NCI-H2227 (cell line): ENCODE results near the gene POLR1D.

Experiments used
- DNase-seq: peaks from one replicate; lab custom pipeline; 2025; ENCODE audit not compliant: unreplicated experiment; lab: John Stamatoyannopoulos, UW

POLR1D gene

DNA sequence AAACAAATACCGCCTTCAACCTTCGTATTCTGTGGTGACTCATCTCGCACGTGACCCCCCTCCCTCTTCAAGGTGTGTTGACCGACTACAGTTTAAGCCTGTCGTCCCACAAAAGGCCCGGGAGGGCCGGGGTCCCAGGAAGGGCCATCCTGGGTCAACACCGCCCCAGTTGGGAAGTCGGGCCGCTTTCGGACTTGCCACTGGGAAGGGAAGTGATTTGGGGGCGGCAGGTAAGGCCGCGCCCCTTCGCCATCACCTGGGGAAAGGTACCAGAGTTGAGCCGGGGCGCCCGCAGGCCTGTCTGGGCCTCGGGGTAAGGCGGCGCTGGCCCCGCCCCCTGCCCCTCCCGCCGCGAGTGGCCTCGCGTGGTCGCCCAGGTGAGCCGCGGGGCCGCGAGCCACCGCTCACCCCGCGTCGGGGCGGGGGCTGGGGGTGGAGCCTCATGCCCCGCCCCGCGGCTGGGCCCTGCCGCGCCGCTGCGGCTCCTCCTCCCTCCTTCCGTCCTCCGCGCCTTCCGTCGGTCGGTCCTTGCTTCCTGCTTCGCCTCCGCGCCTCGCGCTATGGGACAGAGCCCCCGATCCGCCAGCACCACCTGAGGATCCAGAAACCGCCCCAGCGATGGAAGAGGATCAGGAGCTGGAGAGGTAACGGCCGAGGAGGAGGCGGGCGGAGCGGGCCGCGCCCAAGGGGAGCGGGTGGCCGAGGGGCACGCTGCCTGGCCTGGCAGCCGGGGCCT is at the start of gene POLR1D:
Gene POLR1D (plus strand): TSS at position 527 of the 736 bp plus-strand sequence. CDS start 92 bp downstream, at position 619.
- DNase-seq = peak; percentile 81

- DNase-seq = no peak
Observed at GRCh38 chr13:27572234-27572901, 49.3 kb upstream of the POLR1D start.

DNA sequence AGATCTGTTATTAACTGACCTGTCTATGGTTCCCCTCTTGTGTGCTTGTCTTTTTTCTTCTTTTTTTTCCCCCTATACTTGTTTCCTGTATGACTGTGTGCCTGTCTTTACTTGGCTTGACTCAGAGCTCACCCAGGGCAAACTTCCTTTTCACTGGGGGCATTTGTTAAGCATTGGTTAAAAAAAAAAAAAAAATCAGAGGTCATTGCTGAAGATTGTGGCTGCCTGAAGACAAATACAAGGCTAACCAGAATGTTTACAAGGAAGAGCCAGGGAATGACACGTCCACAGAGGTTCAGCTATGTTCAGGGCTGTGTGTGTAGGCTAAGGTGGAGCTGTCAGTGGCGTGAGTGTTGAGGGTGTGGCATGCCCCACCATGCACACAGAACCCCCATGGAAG is 48.4 kb upstream of the POLR1D start:
- no peak for DNase-seq

DNA sequence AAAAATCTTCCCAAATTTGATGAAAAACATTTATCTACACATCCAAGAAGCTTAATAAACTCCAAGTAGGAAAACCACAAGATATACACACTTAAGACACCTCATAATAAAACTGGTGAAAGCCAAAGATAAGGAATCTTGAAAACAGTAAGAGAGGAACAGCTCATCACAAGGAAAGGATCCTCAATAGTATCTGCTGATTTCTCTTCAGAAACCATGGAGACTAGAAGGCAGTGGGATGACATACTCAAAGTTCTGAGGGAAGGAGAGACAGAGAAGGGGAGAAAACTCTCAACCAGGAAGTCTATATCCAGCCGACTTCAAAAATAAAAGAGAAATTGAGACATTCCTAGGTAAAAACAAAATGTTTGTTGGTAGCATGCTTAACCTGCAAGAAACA is 47.0 kb upstream of the POLR1D start:
- DNase-seq = no peak

DNA sequence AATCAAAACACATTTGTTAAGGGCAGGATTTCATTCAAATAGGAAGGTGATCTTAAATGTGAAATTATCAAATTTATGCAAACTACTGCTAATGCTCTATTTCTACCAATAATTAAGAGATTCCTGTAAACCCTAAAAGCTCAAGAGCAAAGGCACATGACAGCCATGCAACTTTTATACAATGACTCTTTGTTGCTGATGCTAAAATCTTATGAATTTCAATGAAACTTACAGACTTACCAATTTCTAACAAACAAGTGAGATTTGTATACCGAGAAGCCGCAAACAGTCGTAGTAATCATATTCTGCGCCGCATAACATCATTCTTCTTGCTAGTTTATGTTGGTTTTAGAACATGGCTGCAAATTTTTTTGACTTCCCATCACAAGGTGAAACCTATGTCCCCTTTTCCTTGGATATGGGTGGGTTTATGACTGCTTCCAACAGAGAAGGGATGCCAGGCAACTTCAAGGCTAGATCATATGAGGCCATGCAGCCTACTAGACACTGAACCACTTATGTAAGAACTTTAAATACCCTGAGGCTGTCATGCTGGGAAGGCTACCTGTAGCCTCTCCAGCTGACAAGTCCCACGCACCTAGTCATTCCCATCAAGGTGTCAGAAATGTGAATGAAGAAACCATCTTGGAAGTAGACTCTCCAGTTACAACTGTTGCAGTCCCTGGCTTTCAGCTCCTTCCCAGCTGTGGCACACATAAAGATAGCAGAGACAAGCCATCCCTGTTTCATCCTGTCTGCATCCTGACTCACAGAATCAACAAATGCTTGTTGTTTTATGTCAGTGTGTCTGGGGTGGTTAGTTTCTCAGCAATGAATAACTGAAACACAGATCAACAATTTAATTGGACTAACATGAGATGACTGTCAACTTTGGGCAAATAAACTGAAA is 43.3 kb upstream of the POLR1D start:
- DNase-seq = no peak

GRCh38 chr13:27583645-27584044 is 38.0 kb upstream of the POLR1D start:
- DNase-seq = no peak

DNA sequence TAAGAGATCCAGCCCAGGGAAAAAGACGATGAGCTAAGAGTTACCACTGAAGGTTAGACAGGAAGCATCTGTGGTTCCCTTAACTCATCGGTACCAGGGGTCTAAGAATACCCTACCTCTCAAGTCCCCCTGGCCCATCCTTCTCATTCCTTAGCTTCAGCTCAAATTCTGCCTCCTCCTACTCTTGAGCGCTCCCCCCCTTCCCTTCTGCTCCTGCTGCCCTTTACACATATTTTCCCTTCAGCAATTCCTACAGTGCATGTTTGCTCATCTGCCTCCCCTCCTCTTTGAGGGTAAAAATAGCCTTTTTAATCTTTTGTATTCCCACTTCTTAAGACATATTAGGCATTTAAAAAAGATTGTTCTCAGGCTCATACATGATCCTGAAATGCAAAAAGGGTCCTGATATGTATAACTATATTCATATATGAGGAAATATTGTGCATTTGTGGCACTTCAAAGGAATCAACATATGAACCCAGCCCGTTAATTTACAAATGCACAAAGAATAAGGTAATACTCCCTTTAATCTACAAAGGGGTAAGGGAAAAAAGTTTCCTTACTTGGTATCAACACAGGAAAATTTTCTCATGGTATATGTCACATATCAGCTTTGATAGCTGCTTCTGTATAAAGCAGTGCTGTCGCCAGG is 34.5 kb upstream of the POLR1D start:
- no peak for DNase-seq

DNA sequence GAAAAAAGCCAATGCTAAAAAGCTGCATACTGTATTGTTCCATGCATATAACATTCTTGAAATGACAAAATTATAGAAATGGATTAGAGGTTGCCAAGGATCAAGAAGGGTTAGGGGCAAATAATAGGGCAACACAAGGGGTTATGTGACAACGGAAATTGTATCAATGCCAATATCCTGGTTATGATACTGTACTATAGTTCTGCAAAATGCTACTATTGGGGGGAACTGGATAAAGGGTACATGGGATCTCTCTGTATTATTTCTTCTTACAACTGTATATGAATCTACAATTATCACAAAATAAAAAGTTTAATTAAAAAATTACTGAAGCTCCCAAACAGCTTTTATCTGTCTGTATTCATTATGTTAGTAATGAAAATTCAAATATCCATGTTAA is 33.3 kb upstream of the POLR1D start:
- no peak for DNase-seq

- DNase-seq = no peak
Observed at GRCh38 chr13:27592865-27593264, 28.8 kb upstream of the POLR1D start.

GRCh38 chr13:27593267-27593666 is 28.4 kb upstream of the POLR1D start:
- DNase-seq = no peak

GRCh38 chr13:27595055-27595811 is 26.5 kb upstream of the POLR1D start:
- no peak for DNase-seq

DNA sequence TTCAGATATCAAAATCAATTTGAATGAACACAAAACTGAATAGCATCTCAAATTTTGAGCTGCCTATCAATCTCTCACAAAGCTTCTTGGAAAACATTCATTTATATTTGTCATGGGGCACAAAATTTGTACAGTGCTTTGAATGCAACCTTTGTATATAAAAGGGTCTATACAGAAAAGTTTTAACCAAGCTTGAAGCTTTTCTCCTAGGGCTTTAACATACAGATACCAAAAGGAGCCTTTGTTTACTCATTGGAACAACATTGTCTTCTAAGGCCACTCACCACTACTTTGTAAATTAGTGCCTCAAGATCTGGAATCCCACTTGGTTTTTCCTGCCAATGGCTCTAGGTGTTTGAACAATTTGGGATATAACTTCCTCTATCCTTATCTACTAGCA is 22.6 kb upstream of the POLR1D start:
- DNase-seq = no peak

- no peak for DNase-seq
Observed at GRCh38 chr13:27599845-27600553, 21.7 kb upstream of the POLR1D start.

GRCh38 chr13:27600711-27601110 is 21.0 kb upstream of the POLR1D start:
- no peak for DNase-seq

- no peak for DNase-seq
Observed at GRCh38 chr13:27601208-27601607, 20.5 kb upstream of the POLR1D start.

DNA sequence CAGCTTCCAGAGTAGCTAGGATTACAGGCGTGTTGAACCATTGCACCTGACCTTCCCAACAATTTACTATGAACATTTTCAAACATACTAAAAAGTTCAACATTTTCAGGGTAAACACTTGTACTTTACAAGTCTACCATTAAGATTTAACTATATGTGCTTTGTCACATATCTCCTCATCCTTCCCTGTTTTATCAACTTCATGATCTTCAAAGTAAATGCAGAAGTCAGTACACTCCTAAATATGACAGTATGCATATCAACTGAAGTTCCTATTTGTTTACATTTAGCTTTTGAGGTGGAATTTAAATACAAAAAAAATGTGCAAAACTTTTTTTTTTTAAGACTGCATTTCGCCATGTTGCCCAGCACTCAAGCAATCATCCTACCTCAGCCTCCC is 19.9 kb upstream of the POLR1D start:
- DNase-seq = no peak

DNA sequence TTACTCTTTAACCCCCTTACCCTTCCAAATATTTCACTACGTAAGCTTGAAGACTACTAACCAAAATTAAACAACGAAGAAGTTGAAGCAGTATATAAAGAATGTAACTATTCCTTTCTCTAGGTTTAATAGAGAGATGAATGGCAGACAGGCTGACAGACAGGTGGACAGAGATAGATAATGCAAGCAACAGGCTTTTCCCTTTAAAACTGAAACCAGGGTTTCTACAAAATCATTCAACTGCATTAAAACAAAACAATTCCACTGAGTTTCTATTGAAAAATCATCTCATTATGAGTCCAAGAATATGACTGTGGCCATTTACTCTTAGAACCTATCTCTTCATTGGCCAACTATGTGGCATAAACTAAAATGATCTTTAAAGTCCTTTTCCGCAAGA is 16.6 kb upstream of the POLR1D start:
- DNase-seq = no peak

- DNase-seq = no peak
Observed at GRCh38 chr13:27605610-27606200, 16.0 kb upstream of the POLR1D start.

- DNase-seq = no peak
Observed at GRCh38 chr13:27607125-27607524, 14.6 kb upstream of the POLR1D start.
